GM19238 (cell line): ENCODE data around the gene NIT1.
A peak's percentile ranks its signal among the peaks of the same experiment; 100 is the strongest.

Source experiments
- DNase-seq: peaks from one replicate; pipeline ENCODE4 v3.0.0; 2011; ENCODE audit warnings: low spot score; ENCODE audit not compliant: insufficient read length

NIT1 gene, protein sequence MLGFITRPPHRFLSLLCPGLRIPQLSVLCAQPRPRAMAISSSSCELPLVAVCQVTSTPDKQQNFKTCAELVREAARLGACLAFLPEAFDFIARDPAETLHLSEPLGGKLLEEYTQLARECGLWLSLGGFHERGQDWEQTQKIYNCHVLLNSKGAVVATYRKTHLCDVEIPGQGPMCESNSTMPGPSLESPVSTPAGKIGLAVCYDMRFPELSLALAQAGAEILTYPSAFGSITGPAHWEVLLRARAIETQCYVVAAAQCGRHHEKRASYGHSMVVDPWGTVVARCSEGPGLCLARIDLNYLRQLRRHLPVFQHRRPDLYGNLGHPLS

DNA sequence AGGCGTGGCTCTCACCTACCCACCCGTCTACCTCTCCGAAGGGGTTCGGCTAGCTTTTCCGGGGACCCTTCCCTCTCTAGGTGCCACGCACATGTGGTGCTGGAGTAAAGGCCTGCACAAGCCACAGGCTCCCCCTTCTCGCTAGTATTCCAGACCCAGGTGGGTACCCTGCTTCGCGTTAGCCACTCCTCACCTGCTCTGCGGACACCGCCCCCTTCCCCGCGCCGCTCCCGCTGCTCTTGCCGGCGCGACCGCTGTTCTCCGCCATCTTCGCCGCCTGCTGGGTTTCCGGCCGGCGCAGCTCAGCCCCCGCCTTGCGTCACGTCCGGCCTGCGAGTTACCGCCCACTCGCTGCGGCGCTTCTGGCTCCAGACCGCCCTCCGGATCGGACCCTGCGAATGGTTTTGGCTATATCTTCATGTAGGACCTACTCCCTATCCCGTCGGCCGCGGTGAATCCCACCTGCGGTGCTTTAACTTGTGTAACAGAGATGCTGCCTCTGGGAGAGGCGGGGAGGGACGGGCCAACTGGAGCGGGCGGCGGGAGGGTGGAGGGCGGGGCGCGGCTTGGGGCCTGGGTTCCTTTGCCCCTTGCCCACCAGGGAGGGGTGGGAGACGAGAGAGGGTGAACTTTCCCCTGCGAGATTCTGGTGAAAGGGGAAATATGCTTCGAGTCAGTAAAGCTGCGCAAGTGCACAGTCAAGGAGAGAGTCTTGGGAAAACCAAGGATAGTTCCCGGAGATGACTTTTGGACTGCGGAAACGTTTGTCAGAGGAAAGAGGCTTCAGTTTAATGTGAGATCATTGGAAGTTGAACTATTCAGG lies at the start of gene NIT1, which contains the start of gene PFDN2:
NIT1 (plus strand) TSS at position 347 of the 823 bp plus-strand sequence; CDS start at position 419, 72 bp downstream.
PFDN2 (minus strand) TSS at position 279 of the 823 bp plus-strand sequence; CDS start at position 268, 11 bp downstream.
- DNase-seq = peak; percentile 88

DNA sequence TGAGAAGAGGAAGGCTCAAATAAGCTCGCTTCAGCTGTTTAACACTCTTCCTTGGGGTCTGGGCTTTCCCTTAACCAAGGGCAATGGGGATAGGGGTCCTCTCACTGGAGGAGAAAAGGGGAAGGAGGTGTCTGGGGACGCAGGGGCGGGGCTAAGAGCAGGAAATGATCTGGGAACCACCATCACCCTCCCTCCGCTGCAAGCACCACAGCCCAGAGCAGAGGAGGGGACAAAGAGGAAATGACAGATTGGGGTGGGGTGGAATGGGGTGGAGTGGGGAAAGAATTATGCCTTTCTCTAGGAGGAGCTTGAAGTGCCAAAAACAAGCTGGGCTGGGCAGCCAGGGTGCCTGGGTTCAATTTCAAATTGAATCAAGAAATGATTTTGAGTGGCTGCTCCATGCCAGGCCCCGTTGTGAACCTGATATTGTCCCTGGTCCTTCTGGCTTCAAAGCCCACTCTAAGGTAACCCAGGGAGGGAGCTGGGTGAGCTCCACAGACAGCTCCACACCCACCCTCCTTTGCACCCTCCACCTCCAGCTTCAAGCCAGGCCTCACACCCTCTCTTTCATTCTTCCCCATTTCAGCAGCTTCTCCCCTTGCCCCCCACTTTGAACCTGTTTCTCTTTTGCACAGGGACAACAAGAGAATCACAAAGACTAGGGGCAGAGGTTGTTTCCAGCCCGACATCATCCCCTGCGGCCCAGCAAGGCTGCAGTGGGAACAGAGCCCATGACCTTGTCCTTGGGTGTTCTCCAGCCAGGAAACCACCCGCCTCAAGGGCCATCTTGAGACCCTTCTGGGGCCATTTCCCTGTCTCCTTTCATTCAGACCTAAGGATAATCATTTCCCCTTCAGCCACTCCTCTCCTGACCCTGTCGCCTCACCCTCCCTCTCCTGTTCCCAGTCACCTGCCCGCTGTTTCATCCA lies 49.3 kb upstream of the NIT1 start:
- peak; percentile 83 for DNase-seq

DNA sequence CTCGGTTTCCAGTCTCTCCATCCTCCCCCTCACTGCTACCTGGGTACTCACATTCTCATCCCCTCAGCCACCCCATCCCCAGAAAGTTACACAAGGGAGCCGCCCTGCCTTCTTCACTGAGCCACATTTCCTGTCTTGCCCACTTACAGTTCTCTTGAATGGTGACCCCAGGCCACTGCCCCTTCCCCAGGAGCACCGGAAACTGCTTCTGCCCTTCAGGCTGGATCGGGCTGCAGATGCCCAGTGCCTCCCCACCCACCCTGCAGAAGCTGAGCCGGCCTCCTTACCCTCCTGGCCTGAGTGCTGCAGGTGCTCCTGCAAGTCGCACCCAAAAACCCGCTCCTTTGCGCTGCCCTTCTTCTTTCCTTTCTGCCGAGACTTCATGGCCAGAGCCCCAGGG lies 48.7 kb upstream of the NIT1 start:
- no peak for DNase-seq

GRCh38 chr1:161069731-161070270 lies 48.1 kb upstream of the NIT1 start, which contains the start of gene ARHGAP30:
Gene ARHGAP30, minus strand, starts transcription at chr1:161069891. Its CDS starts 267 bp downstream, at chr1:161069624.
- DNase-seq = peak; percentile 94

GRCh38 chr1:161070761-161071160 lies 47.1 kb upstream of the NIT1 start:
- DNase-seq = no peak

DNA sequence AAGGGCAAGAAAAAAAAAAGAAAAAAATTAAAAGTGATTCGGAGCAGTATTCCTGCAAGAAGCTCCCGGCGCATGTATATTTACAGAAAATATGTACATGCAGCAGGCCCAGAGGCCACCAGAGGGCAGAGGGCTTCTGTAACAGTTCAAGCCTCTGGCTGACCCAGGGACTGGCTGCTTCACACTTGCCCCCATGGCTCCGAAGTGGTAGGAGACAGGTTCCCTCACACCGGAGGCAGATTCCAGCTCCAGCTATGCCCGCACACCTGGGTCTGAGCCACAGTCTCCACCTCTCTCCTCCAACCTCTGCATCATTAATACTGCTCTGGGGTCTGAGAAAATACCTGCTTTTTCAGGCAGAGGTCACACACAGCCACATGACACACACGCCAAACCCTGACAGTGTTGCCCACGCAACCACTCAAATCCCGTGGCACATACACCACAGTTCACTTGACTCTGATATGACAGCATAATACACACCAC lies 46.0 kb upstream of the NIT1 start:
- peak; percentile 69 for DNase-seq

GRCh38 chr1:161072751-161073449 lies 45.0 kb upstream of the NIT1 start:
- no peak for DNase-seq

DNA sequence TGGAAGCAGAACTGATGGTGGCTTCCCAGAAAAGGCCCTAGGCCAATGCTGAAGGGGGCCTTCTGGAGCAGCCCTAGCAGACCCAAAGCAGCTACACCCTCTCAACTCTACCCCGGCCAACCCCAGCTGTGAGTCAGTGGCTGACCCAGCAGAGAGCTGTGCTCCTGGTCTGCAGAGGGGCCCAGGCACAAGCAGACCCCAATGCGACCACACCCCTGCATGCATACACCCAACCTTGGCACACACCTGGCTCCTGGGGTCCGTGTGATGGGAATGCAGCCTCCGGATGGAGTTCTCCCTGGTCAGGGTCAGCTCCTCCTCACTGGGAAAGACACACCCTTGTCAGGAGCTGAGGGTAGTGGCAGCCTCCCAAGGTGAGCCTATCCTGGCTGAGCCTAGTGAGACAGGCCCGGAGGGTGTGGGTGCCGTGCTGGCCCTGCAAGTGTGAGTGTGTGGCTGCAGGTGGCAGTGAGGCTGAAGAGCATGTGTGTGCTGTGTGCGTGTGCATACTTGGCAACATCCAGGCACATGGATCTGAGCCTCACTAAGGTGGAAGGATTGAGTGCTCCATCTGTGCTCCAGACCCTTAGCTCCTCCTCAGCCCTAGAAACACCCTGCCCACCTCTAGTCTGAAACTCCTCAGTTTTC lies 44.3 kb upstream of the NIT1 start:
- DNase-seq = no peak

DNA sequence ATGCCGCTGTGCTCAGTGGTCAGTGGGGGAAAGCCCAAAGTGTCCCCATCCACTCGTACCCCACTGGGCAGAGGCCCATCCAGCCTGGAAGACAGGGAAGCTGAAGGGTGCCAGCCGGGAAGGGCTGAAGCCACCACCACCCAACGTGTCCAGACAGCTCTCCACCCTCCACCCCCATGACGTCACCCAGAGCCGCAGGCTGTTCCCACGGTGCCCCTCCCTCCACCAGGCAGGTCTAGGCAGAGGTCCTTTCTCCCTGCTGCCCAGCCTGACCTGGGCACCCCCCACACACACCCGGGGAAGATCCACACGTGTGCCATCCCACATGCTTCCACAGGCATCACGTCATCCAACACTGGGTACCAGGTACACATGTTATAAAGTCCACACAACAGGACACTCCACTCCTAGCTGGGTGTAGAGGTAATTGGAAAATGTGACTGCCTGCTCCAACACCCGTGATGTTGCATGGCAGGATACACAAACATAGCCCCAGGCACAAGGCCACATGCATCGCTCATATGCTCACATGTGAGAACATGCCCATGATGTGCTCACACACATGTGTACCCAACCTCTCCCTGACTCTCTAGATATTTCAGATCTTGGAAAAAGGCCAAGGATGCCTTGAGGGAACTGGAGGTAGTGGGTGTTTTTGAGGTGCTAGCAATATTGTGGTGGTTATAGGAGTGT lies 43.1 kb upstream of the NIT1 start:
- no peak for DNase-seq

GRCh38 chr1:161076410-161076809 lies 41.5 kb upstream of the NIT1 start:
- no peak for DNase-seq

GRCh38 chr1:161077426-161077825 lies 40.5 kb upstream of the NIT1 start:
- DNase-seq = no peak

GRCh38 chr1:161079436-161080110 lies 38.3 kb upstream of the NIT1 start:
- no peak for DNase-seq

DNA sequence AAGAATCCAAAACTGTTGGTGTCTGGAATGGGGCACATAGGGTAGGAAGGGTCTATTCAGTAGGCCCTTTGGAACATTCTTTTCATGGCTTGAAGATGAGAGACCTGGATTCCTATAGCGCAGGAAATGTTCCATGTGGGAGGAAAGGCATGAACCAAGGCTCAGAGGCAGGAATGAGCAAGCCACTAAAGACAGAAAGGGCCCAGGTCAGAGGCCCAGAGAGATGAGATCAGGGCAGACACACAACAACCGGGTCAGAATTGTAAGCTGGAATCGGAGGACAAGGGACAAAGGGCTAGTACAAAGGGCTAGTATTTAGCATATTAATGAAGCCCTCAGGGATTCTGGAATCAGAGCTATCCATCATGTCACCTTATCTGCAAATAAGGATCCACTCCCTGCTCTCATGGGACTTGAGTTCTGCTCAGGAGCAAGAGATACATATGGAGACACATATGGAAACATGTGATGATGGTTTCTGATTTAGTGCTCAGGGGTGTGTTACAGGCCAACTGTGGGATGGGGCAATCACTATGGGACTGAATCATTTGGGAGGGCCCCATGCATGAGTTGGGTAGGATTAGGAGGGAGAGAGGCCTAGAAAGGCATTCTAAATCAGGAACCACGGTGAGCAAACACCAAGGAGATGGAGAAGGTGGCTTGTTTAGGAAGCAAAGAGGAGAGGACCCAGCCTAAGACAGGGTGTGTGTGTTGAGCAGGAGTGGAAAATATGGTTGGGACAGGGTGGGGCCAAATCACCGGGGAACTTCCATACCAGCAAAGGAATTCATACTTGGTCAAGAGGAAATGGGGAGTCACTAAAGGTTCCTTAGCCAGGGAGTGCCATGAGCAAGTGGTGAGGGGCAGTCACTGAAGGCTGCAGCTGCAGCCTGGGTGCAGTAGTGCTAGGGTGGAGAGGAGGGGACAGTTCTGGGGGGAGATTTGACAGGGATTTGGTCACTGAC lies 37.2 kb upstream of the NIT1 start:
- no peak for DNase-seq

GRCh38 chr1:161081519-161081918 lies 36.4 kb upstream of the NIT1 start:
- DNase-seq = no peak

DNA sequence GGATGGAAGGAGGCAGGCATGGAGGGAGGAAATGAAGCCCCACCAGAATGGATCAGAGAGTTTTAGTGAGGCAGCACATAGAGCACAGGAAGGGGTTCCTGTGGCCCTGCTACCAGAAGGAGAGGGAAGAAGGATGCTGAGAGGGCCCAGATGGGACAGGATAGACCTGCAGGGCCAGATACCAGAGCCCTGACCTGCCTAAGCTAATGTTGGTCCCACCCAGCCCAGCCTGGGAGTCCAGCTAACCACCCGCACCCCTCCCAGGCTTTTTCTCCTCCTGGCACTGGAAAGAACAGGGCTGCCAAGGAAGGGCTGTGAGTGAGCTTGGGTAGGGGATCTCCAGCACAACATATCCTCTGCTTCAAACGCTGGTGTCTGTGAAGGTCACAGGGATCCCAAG lies 35.4 kb upstream of the NIT1 start:
- DNase-seq = no peak

DNA sequence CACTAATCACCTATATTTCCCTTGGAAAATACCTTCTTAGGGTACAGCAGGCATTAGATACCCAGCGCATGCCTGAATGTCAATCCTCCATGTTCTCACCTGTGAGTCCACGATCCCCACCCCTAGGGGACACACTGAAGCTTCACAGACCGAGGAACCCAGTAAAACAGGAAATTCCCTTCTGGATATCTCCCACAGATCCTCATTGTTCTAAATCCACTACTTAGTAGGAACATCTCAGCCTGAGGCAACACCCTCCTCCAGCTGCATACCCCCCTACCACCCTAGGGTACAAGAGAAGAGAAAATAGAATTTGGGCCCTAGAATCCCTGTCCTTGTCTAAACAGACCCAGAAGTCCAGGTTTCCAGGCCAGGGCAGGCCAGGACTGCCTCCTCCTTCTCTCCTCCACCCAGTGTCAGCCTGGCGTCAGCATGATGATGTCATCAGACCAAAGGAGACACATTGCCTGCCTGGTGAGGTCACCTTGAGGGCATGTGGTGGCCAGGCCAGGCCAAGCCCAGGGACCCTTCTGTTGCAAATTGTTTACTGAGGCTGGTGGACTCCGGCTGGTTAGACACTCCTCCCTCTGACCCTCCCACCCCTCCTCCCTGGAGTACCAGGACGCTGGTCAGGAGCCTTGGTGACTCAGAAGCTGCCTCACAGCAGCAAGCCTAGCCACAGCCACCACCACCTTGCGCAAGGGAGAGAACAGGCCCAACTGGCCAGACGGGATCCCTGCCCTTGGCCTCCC lies 34.7 kb upstream of the NIT1 start:
- DNase-seq = no peak
